ENCODE results near the gene FRMD4B.

GRCh38 chr3:69339760-69340159, 46.1 kb downstream of the FRMD4B start:
- TF ChIP-seq POLR2A (IDR thresholded peaks at IDR 0.05): no peak
- no peak for TF ChIP-seq CTCF (IDR thresholded peaks at IDR 0.05)
